K562 (cell line): Measurements from ENCODE around the gene NTSR1. TPM values are rescaled to one million over a fixed set of nuclear protein-coding genes. Genes with fewer than 3 reads are reported as not detected.

Experiments used
- ATAC-seq: fragments of 200-7000 bp; cut with Tn5 transposase; 3 replicates; pipeline ENCODE4 v1.9.1; 2020; ENCODE audit warnings: moderate library complexity
- BruUV-seq: library from RNA; stranded (reverse); fragments of 400-500 nt; replicated peaks from 2 replicates; lab custom pipeline; 2021; lab: Mats Ljungman, UMichigan
- CTCF ChIA-PET: fragments of 300-600 bp; formaldehyde crosslinking; extraction: SDS; loops from one replicate; lab custom pipeline; 2021; ENCODE audit warnings: low intra/inter-chr PET ratio; lab: Yijun Ruan, JAX
- POLR2A ChIA-PET: fragments of 300-600, 350-650 bp; sonication (Branson Sonifier 250); formaldehyde crosslinking; extraction: SDS; loops from one replicate; lab custom pipeline; 2021; ENCODE audit warnings: antibody characterized with exemption, inconsistent platforms; lab: Yijun Ruan, JAX
- DNase-seq, 4 experiments: peaks; one replicate each; pipeline versions ENCODE4 v3.0.0 to v3.0.0-alpha.2; 2011 to 2018; ENCODE audit warnings: low spot score in 3 of 4, mixed read lengths in 3 of 4; ENCODE audit errors: extremely low read depth in 1 of 4
- FAIRE-seq: peaks from 2 replicates; lab custom pipeline; 2011; peaks lifted over from hg19 to GRCh38; lab: Jason Lieb, UNC
- H2AFZ ChIP-seq: 2 replicates; pipeline ENCODE4 v1.6.0; 2011; ENCODE audit warnings: low read depth, low read length, control low read depth, inconsistent platforms
- H3K27ac ChIP-seq: fragments of 200-600 bp; 3 replicates; pipeline ENCODE4 v1.8.0; 2011; ENCODE audit warnings: low read depth, mild to moderate bottlenecking, control low read depth, inconsistent platforms, low read length, moderate library complexity, mixed read lengths; ENCODE audit errors: extremely low read depth
- H3K27me3 ChIP-seq, 2 experiments: fragments of 300-600 bp in 1 of 2; 2 replicates in 1 of 2; 3 replicates in 1 of 2; pipeline versions ENCODE4 v1.6.0 to v1.8.0; 2011; ENCODE audit warnings: inconsistent platforms in 2 of 2, low read length in 2 of 2, mild to moderate bottlenecking in 1 of 2, mixed read lengths in 1 of 2, moderate library complexity in 1 of 2; ENCODE audit not compliant: control insufficient read depth in 2 of 2, insufficient read depth in 2 of 2
- H3K36me3 ChIP-seq: fragments of 300-600 bp; 3 replicates; pipeline ENCODE4 v1.8.0; 2011; ENCODE audit warnings: mild to moderate bottlenecking, low read length, inconsistent platforms; ENCODE audit not compliant: control insufficient read depth, insufficient read depth
- H3K4me1 ChIP-seq, 2 experiments: fragments of 200-600 bp in 1 of 2; replicated peaks in 1 of 2; 2 replicates in 1 of 2; 3 replicates in 1 of 2; pipeline versions ENCODE4 v1.5.1 to v1.8.0; 2011; ENCODE audit warnings: inconsistent platforms in 2 of 2, low read length in 2 of 2, mild to moderate bottlenecking in 1 of 2, mixed read lengths in 1 of 2, moderate library complexity in 1 of 2; ENCODE audit not compliant: control insufficient read depth in 2 of 2, insufficient read depth in 2 of 2
- H3K4me2 ChIP-seq: 2 replicates; pipeline ENCODE4 v1.6.1; 2011; ENCODE audit warnings: low read length, control low read depth, inconsistent platforms, mixed read lengths; ENCODE audit not compliant: insufficient read depth
- H3K4me3 ChIP-seq: fragments of 200-600 bp; sonication (generic), shearing (Covaris generic); 2 replicates; pipeline ENCODE4 v1.5.1; 2016; ENCODE audit warnings: control low read depth, inconsistent platforms
- H3K79me2 ChIP-seq: fragments of 200-600 bp; 3 replicates; pipeline ENCODE4 v1.8.0; 2011; ENCODE audit warnings: low read length, inconsistent platforms; ENCODE audit not compliant: control insufficient read depth, insufficient read depth
- H3K9ac ChIP-seq, 2 experiments: 2 replicates each; pipeline versions ENCODE4 v1.6.0 to v1.6.1; 2011; ENCODE audit warnings: low read depth in 2 of 2, low read length in 2 of 2, control low read depth in 1 of 2, inconsistent platforms in 1 of 2, mild to moderate bottlenecking in 1 of 2, mixed read lengths in 1 of 2; ENCODE audit not compliant: insufficient read depth in 1 of 2
- H3K9me1 ChIP-seq: one replicate; pipeline ENCODE4 v1.6.0; 2011; ENCODE audit warnings: inconsistent platforms, mild to moderate bottlenecking, low read length, moderate library complexity; ENCODE audit not compliant: control insufficient read depth, insufficient read depth
- H3K9me3 ChIP-seq: replicated peaks from 2 replicates; pipeline ENCODE4 v1.5.1; 2011; ENCODE audit warnings: low read depth, low read length, inconsistent platforms; ENCODE audit not compliant: control insufficient read depth, insufficient read depth
- H4K20me1 ChIP-seq: replicated peaks from 2 replicates; pipeline ENCODE4 v1.6.1; 2011; ENCODE audit warnings: low read length, inconsistent platforms, mixed read lengths; ENCODE audit not compliant: control insufficient read depth, insufficient read depth
- CBX5 ChIP-seq: IDR thresholded peaks from 2 replicates; pipeline ENCODE4 v1.6.1; 2014; ENCODE audit warnings: low read depth, borderline replicate concordance
- ELF1 ChIP-seq: fragments of 200-800 bp; sonication (Bioruptor generic); IDR thresholded peaks from 2 replicates; pipeline ENCODE4 v1.6.1; 2016; ENCODE audit warnings: missing genetic modification characterization, missing compliant biosample characterization
- KDM1A ChIP-seq, 2 experiments: fragments of 450-650 bp; IDR thresholded peaks; 2 replicates each; pipeline ENCODE4 v1.6.1; 2016; ENCODE audit warnings: mild to moderate bottlenecking in 2 of 2
- SMAD1 ChIP-seq: fragments of 150-350 bp; IDR thresholded peaks from 2 replicates; pipeline ENCODE4 v1.6.1; 2014; ENCODE audit warnings: low read length, low read depth; ENCODE audit not compliant: partially characterized antibody
- YBX1 ChIP-seq: fragments of 450-650 bp; IDR thresholded peaks from 2 replicates; pipeline ENCODE4 v1.7.1; 2016; ENCODE audit warnings: mild to moderate bottlenecking
- ZBTB8A ChIP-seq: fragments of 450-650 bp; IDR thresholded peaks from 2 replicates; pipeline ENCODE4 v1.6.1; 2018; ENCODE audit warnings: mild to moderate bottlenecking, moderate library complexity; ENCODE audit not compliant: partially characterized antibody
- ZNF12 ChIP-seq: sonication (generic); formaldehyde crosslinking; IDR thresholded peaks from 2 replicates; pipeline ENCODE4 v1.4.0; 2020; ENCODE audit warnings: mild to moderate bottlenecking, missing genetic modification reagents
- ZNF23 ChIP-seq: fragments of 250-450 bp; sonication (Bioruptor Pico); IDR thresholded peaks from 2 replicates; pipeline ENCODE4 v1.4.0; 2020; ENCODE audit warnings: mild to moderate bottlenecking
- ZNF444 ChIP-seq: fragments of 250-450 bp; sonication (Bioruptor Pico); IDR thresholded peaks from 2 replicates; pipeline ENCODE4 v1.4.0; 2020; ENCODE audit warnings: mild to moderate bottlenecking, moderate library complexity
- ZNF707 ChIP-seq: fragments of 250-450 bp; sonication (Bioruptor Pico); conservative IDR thresholded peaks from 2 replicates; pipeline ENCODE4 v1.8.0; 2022; ENCODE audit warnings: inconsistent platforms, mild to moderate bottlenecking, moderate library complexity
- WGBS: fragments of 100-300 bp; shearing (Covaris generic); methylation state at CpG from one replicate; pipeline ENCODE4 v1.1.6; 2016; ENCODE audit warnings: low coverage, mixed read lengths; ENCODE audit not compliant: insufficient coverage; ENCODE audit errors: missing lambda C conversion rate; 5-methylcytosine and 5-hydroxymethylcytosine counted together
- in situ Hi-C: fragments of 300-500 bp; cut with MboI; formaldehyde crosslinking; loops from 4 replicates; pipeline ENCODE4 v1.15.0; 2018; ENCODE audit warnings: inconsistent platforms, mixed read lengths
- intact Hi-C: fragments of 100-400 bp; cut with micrococcal nuclease; formaldehyde crosslinking; loops from 2 replicates; pipeline ENCODE4 v1.14.2; 2022
- polyA plus RNA-seq, 8 experiments: library from polyadenylated mRNA; depleted of rRNA in 4 of 8; stranded (reverse) in 5 of 8; unstranded in 3 of 8; fragments of >200 nt; fragmentation: Nextera tagmentation in 2 of 8; fragmentation: Illumina TruSeq in 1 of 8; extraction: Ambion mirVana in 2 of 8; extraction: Trizol in 1 of 8; gene quantifications; 2 replicates each; pipeline versions ENCODE4 v1.2.1 to v1.2.3, GENCODE V29; 2011 to 2014; ENCODE audit warnings: inconsistent platforms in 1 of 8, missing spikeins in 1 of 8
- total RNA-seq, 7 experiments: library from RNA; depleted of rRNA in 6 of 7; stranded (reverse); fragments of >200 nt in 6 of 7; fragmentation: Illumina TruSeq in 2 of 7; extraction: Trizol in 2 of 7; gene quantifications; 2 replicates each; pipeline versions ENCODE4 v1.2.1 to v1.2.3, GENCODE V29; 2011 to 2021; ENCODE audit warnings: low replicate concordance in 1 of 7
- TF ChIP-seq, protein P1 (sequence below): sonication (generic); formaldehyde crosslinking; IDR thresholded peaks from 2 replicates; pipeline ENCODE4 v1.8.1; 2023; ENCODE audit warnings: mild to moderate bottlenecking, missing genetic modification reagents
- TF ChIP-seq, protein P2 (sequence below): IDR thresholded peaks from 2 replicates; pipeline ENCODE4 v1.6.1; 2011; ENCODE audit warnings: borderline replicate concordance, low read depth, mild to moderate bottlenecking, moderate library complexity, low read length; ENCODE audit not compliant: insufficient read depth, poor library complexity, severe bottlenecking

Gene NTSR1
- total and polyA plus RNA-seq, 9 of the 15 experiments (the other 6 are each of a cell fraction or from before 2014, with no cell fraction given), result 0.04 to 0.40 (median 0.13) TPM; not detected in 3

DNA sequence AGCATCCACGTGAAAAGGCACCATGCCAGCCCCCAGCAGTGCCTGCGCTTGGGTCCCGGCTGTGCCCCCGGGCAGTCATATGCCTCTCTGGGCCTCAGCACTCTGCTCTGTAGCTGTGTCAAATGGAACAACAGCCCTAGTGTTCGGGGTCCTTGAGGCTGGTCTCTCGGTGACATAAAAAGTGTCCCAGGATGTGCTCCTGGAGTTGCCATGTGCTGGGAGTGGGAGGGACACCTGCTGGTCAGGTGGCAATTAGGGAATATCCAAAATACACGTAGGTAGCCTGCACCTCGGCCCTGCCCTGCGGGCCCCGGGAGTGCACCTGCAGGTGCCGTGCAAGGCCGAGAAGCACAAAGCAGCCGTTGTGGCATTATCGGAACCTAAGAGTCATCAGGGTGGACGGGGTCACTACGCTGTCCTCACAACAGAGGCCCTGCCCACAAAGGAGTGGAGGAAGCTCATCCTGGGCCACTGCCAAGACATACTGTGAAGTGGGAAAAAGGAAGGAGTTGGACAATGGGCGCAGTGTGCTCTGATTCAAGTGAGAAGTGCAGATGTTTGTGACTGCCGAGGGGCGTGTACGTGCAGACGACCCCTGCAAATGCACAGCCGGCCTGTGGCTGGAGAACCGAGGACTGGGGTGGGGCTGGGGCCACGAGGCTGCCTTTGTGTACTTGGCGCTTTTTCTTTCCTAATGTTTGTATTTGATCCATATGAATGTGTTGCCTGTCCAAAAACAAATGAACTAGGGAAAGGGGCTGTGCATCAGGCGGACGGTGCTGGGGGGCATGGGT, 41.7 kb upstream of the NTSR1 start:
- Histone ChIP-seq H4K20me1 (no peaks in the 10 kb centered on the region; the same call in 1 of the 2 replicates), H3K9ac (no peak overlapping the region), H3K36me3 (peaks cover 55% of the 10 kb centered on the region; the same call in 2 of the 3 replicates), H3K27ac (no peak overlapping the region), H3K9me3 (no peaks in the 10 kb centered on the region), H3K4me3 (no peak overlapping the region), H3K4me2 (no peak overlapping the region), H3K4me1 (peaks cover 0 to 45% of the 10 kb centered on the region in 2 experiments; a peak in 2 of 5 replicates), H2AFZ (no peak overlapping the region), H3K9me1 (no peaks in the 10 kb centered on the region), H3K27me3 (no peaks in the 10 kb centered on the region), H3K79me2 (no peaks in the 10 kb centered on the region)
- ChIA-PET CTCF (interaction anchor here (2.8 kb wide), 1 partner anchor 125 kb away, joined by 20 read pairs; no protein-coding TSS in a partner anchor), POLR2A (interaction anchor here (0.5 to 0.7 kb wide), 3 partner anchors 12 to 221 kb away, joined by 3 read pairs; no protein-coding TSS in a partner anchor)
- 78% methylated on average over 21 of the region's 27 CpGs for WGBS
- DNase-seq (no peak), ATAC-seq (no peak), FAIRE-seq (no peak)
- no TSS peak for BruUV-seq
- TF ChIP-seq ZNF12 (CRISPR knock-in tag) (no peak), ZNF23 (no peak), ZNF707 (CRISPR knock-in tag) (no peak), KDM1A (IDR thresholded peaks at IDR 0.05) (no peak), CBX5 (no peak), SMAD1 (no peak), YBX1 (no peak), ZNF444 (CRISPR knock-in tag) (no peak), ZBTB8A (no peak), ELF1 (tag) (no peak)
- TF ChIP-seq, protein P1, sequence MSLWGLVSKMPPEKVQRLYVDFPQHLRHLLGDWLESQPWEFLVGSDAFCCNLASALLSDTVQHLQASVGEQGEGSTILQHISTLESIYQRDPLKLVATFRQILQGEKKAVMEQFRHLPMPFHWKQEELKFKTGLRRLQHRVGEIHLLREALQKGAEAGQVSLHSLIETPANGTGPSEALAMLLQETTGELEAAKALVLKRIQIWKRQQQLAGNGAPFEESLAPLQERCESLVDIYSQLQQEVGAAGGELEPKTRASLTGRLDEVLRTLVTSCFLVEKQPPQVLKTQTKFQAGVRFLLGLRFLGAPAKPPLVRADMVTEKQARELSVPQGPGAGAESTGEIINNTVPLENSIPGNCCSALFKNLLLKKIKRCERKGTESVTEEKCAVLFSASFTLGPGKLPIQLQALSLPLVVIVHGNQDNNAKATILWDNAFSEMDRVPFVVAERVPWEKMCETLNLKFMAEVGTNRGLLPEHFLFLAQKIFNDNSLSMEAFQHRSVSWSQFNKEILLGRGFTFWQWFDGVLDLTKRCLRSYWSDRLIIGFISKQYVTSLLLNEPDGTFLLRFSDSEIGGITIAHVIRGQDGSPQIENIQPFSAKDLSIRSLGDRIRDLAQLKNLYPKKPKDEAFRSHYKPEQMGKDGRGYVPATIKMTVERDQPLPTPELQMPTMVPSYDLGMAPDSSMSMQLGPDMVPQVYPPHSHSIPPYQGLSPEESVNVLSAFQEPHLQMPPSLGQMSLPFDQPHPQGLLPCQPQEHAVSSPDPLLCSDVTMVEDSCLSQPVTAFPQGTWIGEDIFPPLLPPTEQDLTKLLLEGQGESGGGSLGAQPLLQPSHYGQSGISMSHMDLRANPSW (CRISPR knock-in tag), result no peak
- TF ChIP-seq, protein P2, sequence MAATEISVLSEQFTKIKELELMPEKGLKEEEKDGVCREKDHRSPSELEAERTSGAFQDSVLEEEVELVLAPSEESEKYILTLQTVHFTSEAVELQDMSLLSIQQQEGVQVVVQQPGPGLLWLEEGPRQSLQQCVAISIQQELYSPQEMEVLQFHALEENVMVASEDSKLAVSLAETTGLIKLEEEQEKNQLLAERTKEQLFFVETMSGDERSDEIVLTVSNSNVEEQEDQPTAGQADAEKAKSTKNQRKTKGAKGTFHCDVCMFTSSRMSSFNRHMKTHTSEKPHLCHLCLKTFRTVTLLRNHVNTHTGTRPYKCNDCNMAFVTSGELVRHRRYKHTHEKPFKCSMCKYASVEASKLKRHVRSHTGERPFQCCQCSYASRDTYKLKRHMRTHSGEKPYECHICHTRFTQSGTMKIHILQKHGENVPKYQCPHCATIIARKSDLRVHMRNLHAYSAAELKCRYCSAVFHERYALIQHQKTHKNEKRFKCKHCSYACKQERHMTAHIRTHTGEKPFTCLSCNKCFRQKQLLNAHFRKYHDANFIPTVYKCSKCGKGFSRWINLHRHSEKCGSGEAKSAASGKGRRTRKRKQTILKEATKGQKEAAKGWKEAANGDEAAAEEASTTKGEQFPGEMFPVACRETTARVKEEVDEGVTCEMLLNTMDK, result no peak
- intact Hi-C loops, result loop anchor here (5.0 kb wide), 1 partner anchor 140 kb away; no protein-coding TSS in a partner anchor
- in situ Hi-C loops, result loop anchor here (5.0 kb wide), 1 partner anchor 125 kb away; no protein-coding TSS in a partner anchor
